SK-N-MC (cell line): ENCODE measurements around the gene SYNGR1.

Source experiments
- EZH2 ChIP-seq: fragments of 200-600 bp; sonication (generic); IDR thresholded peaks from one replicate; pipeline ENCODE4 v1.6.1; 2017; ENCODE audit warnings: antibody characterized with exemption
- POLR2AphosphoS5 ChIP-seq: IDR thresholded peaks from 2 replicates; pipeline ENCODE4 v1.6.1; 2012; ENCODE audit warnings: mild to moderate bottlenecking, low read depth, low read length, borderline replicate concordance

DNA sequence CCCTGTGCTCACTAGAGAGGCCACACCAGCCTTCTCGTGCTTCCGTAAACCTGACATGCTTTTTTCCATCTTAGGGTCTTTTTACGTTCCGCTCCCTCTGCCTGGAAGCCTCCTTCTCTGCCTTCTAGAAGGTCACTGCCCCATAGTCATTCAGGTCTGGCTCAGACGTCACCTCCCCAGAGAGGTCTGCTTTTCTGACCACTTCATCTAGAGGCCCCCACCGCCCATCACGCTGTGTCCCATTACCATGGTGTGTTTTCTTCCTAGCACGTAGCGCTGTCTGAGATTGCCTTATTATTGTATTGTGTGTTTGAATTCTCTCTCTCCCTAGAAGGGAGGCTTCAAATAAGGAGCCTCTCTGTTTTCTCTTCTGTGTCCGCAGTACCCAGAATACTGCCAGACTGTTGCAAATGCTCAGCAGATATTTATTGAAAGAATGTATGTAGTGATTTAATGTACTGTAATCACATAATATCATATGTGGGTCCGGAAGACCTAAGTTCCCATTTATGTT, 59.8 kb downstream of the SYNGR1 start:
- TF ChIP-seq POLR2AphosphoS5 (no peak), EZH2 (no peak)
